DOHH2 (cell line): ENCODE data around the gene FSTL4.

Source experiments
- H3F3A ChIP-seq: fragments of 200-600 bp; sonication (generic), shearing (Covaris generic); 2 replicates; pipeline ENCODE4 v1.6.0; 2016; ENCODE audit warnings: antibody characterized with exemption, mild to moderate bottlenecking; ENCODE audit not compliant: control insufficient read depth, insufficient read depth
- H3K27ac ChIP-seq: fragments of 200-600 bp; sonication (generic); 2 replicates; pipeline ENCODE4 v1.5.1; 2014; ENCODE audit warnings: low read depth, mild to moderate bottlenecking, low read length, moderate library complexity
- H3K27me3 ChIP-seq: fragments of 200-600 bp; sonication (generic); 2 replicates; pipeline ENCODE4 v1.6.1; 2014; ENCODE audit warnings: mild to moderate bottlenecking, low read length, mixed read lengths; ENCODE audit not compliant: control insufficient read depth
- H3K36me3 ChIP-seq: fragments of 200-600 bp; sonication (generic); 2 replicates; pipeline ENCODE4 v1.6.1; 2014; ENCODE audit warnings: mild to moderate bottlenecking, low read length, moderate library complexity, mixed read lengths; ENCODE audit not compliant: control insufficient read depth
- H3K4me1 ChIP-seq: fragments of 200-600 bp; sonication (generic); 2 replicates; pipeline ENCODE4 v1.6.1; 2014; ENCODE audit warnings: mild to moderate bottlenecking, low read length, mixed read lengths; ENCODE audit not compliant: control insufficient read depth
- H3K4me2 ChIP-seq: fragments of 200-600 bp; sonication (generic); 2 replicates; pipeline ENCODE4 v1.6.0; 2014; ENCODE audit warnings: mild to moderate bottlenecking, low read length, moderate library complexity
- H3K4me3 ChIP-seq: fragments of 200-600 bp; sonication (generic); 2 replicates; pipeline ENCODE4 v1.5.1; 2014; ENCODE audit warnings: mild to moderate bottlenecking, low read length, mixed read lengths
- H3K79me2 ChIP-seq: fragments of 200-600 bp; sonication (generic); 2 replicates; pipeline ENCODE4 v1.6.1; 2014; ENCODE audit warnings: mild to moderate bottlenecking, low read length, mixed read lengths; ENCODE audit not compliant: control insufficient read depth
- H3K9me2 ChIP-seq: fragments of 200-600 bp; sonication (generic); replicated peaks from 2 replicates; pipeline ENCODE4 v1.6.1; 2014; ENCODE audit warnings: mild to moderate bottlenecking, low read length, mixed read lengths; ENCODE audit not compliant: control insufficient read depth
- H3K9me3 ChIP-seq: fragments of 200-600 bp; sonication (generic); 2 replicates; pipeline ENCODE4 v1.6.1; 2014; ENCODE audit warnings: antibody characterized with exemption, low read length, mixed read lengths; ENCODE audit not compliant: control insufficient read depth, insufficient read depth
- H4K20me1 ChIP-seq: fragments of 200-600 bp; sonication (generic); 2 replicates; pipeline ENCODE4 v1.6.0; 2014; ENCODE audit warnings: low read depth, mild to moderate bottlenecking, antibody characterized with exemption, low read length, moderate library complexity; ENCODE audit not compliant: control insufficient read depth, insufficient read depth
- CTCF ChIP-seq: fragments of 200-600 bp; sonication (generic); IDR thresholded peaks from one replicate; pipeline ENCODE4 v1.5.1; 2014; ENCODE audit warnings: antibody characterized with exemption, mild to moderate bottlenecking, low read depth, low read length; ENCODE audit not compliant: poor library complexity, severe bottlenecking
- EZH2phosphoT487 ChIP-seq: fragments of 200-600 bp; sonication (generic); IDR thresholded peaks from 2 replicates; pipeline ENCODE4 v1.6.1; 2017; ENCODE audit warnings: borderline replicate concordance, mild to moderate bottlenecking, antibody characterized with exemption, low read length, moderate library complexity, mixed read lengths

FSTL4 gene

DNA sequence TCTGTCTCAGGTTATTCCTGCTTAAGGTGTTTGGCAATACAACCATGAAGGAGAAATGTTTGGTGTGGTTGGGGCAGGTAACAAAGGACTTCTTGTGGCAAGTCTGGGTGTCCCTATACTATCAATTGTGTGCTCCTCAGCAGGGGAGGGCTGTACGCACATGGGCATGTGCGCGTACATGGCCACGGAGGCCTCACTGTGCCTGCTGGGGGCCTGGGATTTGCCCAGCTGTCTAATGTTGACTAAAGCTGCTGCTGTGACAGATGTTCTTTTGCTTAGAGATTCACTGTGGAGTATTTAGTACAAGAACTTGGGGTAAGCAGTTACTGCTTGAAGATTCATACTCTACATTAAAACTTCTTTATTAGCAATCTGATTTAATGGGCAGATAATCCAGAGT is 463.0 kb downstream of the FSTL4 start:
- Histone ChIP-seq H3K79me2 (no peaks in the 10 kb centered on the region), H3K9me3 (no peaks in the 10 kb centered on the region; the same call in 1 of the 2 replicates), H3K36me3 (no peaks in the 10 kb centered on the region), H3F3A (no peaks in the 10 kb centered on the region), H3K27me3 (no peaks in the 10 kb centered on the region), H4K20me1 (no peaks in the 10 kb centered on the region), H3K9me2 (no peaks in the 10 kb centered on the region), H3K4me1 (no peaks in the 10 kb centered on the region), H3K4me3 (no peak overlapping the region), H3K27ac (no peak overlapping the region), H3K4me2 (no peak overlapping the region)
- TF ChIP-seq CTCF (no peak), EZH2phosphoT487 (no peak)

DNA sequence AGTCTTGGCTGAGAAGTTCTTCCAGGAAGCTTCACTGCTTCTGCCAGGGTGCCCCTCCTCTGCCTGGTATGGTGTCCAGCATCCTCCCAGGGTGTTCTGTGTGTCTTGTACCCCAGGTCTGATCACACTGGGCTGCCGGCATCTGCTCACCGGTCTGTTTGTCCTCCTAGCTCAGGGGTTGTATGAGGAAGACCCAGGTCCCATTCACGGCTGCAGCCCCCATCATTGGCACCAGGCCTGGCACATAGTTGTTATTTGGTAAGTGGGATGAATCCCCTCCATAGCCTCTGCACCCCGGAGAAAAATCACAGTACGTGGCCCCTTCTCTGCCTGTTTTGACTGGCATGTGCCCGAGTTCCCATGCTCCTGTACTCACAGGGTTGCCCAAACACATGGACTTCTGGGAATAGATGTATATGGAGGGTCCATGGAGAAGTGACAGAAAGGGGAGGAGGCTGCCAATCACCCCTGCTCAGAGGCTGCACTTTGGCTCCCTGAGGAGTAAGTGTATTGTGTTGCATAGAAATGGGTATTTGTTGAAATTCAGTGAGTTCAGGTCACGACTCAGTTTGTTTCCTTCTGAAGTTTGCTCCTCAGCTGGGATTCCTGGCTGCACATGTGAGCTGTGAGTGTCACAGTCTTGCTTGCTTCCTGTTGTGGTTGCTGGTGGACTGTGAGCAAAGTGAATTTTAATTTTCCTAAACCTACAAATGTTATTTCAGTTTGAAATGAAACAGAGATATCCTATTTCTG is 464.4 kb downstream of the FSTL4 start:
- no peaks in the 10 kb centered on the region for H3K4me1 ChIP-seq
- peaks cover 6% of the 10 kb centered on the region for H3K9me3 ChIP-seq
- H4K20me1 ChIP-seq, result no peaks in the 10 kb centered on the region
- no peak for TF ChIP-seq EZH2phosphoT487
- no peak for TF ChIP-seq CTCF
- H3K4me3 ChIP-seq, result no peak overlapping the region
- no peak overlapping the region for H3K27ac ChIP-seq
- no peaks in the 10 kb centered on the region for H3K9me2 ChIP-seq
- no peaks in the 10 kb centered on the region for H3F3A ChIP-seq
- H3K4me2 ChIP-seq, result no peak overlapping the region
- H3K79me2 ChIP-seq, result no peaks in the 10 kb centered on the region
- no peaks in the 10 kb centered on the region for H3K36me3 ChIP-seq
- no peaks in the 10 kb centered on the region for H3K27me3 ChIP-seq

- Histone ChIP-seq H3K27me3 (no peaks in the 10 kb centered on the region), H3K36me3 (no peaks in the 10 kb centered on the region)
- TF ChIP-seq EZH2phosphoT487 (no peak), CTCF (no peak)
Measured at GRCh38 chr5:133147411-133147810, 464.9 kb downstream of the FSTL4 start.

More at GRCh38 chr5:133147411-133147810, 464.9 kb downstream of the FSTL4 start:
- Histone ChIP-seq H3K9me3 (peaks cover 6% of the 10 kb centered on the region), H3K9me2 (no peaks in the 10 kb centered on the region), H3F3A (no peaks in the 10 kb centered on the region), H3K4me3 (no peak overlapping the region), H3K4me1 (no peaks in the 10 kb centered on the region), H3K4me2 (no peak overlapping the region), H3K79me2 (no peaks in the 10 kb centered on the region), H4K20me1 (no peaks in the 10 kb centered on the region), H3K27ac (no peak overlapping the region)
